OCI-LY7 (cell line): ENCODE results near the gene IQCK.
"Not testable (repeated sequence)": the region's sequence is repeated elsewhere in the genome, so short reads cannot be mapped to it uniquely, and the experiment has no call there.

Experiments used
- EZH2phosphoT487 ChIP-seq: fragments of 200-600 bp; sonication (generic); IDR thresholded peaks from 2 replicates; pipeline ENCODE4 v1.6.1; 2018; ENCODE audit warnings: low read depth, borderline replicate concordance, mild to moderate bottlenecking, mixed run types, antibody characterized with exemption, low read length, moderate library complexity, mixed read lengths
- TF ChIP-seq, protein P1 (sequence below): fragments of 200-600 bp; sonication (generic); conservative IDR thresholded peaks from 2 replicates; pipeline ENCODE4 v1.5.1; 2014; ENCODE audit warnings: mild to moderate bottlenecking, antibody characterized with exemption, low read length, moderate library complexity, mixed read lengths

GRCh38 chr16:19679281-19679680, 38.8 kb upstream of the IQCK start:
- TF ChIP-seq, protein P1, sequence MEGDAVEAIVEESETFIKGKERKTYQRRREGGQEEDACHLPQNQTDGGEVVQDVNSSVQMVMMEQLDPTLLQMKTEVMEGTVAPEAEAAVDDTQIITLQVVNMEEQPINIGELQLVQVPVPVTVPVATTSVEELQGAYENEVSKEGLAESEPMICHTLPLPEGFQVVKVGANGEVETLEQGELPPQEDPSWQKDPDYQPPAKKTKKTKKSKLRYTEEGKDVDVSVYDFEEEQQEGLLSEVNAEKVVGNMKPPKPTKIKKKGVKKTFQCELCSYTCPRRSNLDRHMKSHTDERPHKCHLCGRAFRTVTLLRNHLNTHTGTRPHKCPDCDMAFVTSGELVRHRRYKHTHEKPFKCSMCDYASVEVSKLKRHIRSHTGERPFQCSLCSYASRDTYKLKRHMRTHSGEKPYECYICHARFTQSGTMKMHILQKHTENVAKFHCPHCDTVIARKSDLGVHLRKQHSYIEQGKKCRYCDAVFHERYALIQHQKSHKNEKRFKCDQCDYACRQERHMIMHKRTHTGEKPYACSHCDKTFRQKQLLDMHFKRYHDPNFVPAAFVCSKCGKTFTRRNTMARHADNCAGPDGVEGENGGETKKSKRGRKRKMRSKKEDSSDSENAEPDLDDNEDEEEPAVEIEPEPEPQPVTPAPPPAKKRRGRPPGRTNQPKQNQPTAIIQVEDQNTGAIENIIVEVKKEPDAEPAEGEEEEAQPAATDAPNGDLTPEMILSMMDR: not testable (repeated sequence)
- not testable (repeated sequence) for TF ChIP-seq EZH2phosphoT487
